GM12865 (cell line): ENCODE data around the gene SRRT.
A peak's percentile ranks its signal among the peaks of the same experiment; 100 is the strongest.

Experiments
- DNase-seq: peaks from one replicate; pipeline ENCODE4 v3.0.0; 2010; ENCODE audit warnings: low read depth
- H3K4me3 ChIP-seq: 2 replicates; pipeline ENCODE4 v1.5.1; 2011; ENCODE audit warnings: mild to moderate bottlenecking, low read depth, low read length, control low read depth
- TF ChIP-seq, protein P1 (sequence below): IDR thresholded peaks from 2 replicates; pipeline ENCODE4 v1.5.1; 2011; ENCODE audit warnings: low read length, control low read depth, low read depth, inconsistent platforms; ENCODE audit not compliant: insufficient read depth; ENCODE audit errors: missing control alignments

SRRT gene

DNA sequence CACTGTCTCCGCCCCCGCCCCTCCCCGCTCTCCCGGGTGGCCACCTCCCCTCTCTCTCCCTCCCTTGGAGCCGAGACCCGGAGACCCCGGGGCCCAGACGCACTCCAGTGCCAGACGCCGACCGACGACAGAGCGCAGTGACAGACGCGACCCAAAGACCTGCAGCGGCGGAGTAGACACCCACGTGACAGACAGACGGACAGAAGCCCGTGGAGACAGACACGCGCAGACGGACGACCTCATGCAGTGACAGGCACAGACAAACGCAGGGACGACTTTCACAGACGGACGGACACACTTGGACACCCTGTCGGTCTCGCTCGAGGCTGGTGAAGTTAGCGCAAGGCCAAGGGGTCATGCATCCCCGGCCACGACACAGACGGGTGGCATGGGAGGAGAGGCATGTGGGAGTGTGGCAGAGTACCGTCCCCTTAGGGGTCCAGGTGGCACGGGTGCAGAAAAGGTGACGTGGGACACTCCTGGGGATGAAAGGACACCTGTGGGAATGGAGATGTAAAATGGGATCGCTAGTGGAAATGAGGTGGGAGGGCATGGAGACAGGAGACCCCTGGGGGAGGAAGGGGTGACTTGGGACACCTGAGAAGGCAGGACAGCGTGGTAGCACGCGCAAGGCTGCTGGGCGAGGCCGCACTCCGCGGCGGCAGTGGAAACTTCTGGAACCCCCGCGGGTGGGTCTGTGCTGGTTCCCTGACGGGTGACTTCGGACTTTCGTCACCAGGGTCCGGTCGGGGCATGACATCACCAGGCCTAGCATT, 21.2 kb downstream of the SRRT start:
- TF ChIP-seq, protein P1, sequence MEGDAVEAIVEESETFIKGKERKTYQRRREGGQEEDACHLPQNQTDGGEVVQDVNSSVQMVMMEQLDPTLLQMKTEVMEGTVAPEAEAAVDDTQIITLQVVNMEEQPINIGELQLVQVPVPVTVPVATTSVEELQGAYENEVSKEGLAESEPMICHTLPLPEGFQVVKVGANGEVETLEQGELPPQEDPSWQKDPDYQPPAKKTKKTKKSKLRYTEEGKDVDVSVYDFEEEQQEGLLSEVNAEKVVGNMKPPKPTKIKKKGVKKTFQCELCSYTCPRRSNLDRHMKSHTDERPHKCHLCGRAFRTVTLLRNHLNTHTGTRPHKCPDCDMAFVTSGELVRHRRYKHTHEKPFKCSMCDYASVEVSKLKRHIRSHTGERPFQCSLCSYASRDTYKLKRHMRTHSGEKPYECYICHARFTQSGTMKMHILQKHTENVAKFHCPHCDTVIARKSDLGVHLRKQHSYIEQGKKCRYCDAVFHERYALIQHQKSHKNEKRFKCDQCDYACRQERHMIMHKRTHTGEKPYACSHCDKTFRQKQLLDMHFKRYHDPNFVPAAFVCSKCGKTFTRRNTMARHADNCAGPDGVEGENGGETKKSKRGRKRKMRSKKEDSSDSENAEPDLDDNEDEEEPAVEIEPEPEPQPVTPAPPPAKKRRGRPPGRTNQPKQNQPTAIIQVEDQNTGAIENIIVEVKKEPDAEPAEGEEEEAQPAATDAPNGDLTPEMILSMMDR, result no peak
- DNase-seq, result no peak
- no peak overlapping the region for H3K4me3 ChIP-seq

DNA sequence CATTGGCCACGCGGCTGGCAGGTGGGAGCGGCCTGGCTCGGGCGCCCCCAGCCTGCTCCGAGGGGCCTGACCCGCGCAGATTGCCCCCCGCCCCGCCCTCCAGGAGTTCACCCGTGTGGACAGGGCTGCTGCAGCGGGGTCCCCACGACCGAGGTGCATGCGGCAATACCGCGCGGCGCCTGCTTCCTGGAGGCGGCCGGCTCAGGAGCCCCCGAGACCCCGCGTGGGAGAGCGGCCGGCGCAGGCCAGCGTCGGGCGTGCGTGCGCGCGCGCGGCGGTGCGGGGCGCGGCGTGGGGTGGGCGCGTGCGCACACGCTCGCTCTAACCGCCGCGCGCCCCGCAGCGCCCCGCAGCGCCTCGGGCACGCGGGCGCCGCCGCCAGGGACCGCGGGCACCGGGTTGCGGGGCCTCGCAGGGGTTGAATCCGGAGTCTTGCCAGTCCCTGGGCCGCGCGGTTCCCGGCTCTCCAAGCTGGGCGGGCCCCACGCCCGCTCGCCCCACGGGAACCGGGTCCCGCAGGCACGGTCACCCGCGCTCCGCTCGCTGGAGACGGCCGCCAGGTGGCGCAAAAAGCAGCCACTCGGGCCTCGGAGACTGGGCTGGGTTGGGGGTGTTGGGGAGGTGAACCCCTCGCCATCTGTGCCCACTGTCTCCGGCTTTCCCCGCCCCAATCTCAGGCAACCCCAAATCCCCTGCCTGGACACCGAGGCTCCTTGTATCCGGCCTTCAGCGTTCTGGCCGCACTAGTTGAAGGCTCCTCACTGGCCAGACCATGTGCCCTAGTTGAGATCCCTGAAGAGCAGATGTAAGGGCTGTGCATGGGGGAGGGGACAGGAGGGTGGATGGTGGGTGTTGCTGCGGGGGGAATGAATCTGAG, 22.1 kb downstream of the SRRT start:
- no peak overlapping the region for H3K4me3 ChIP-seq
- DNase-seq, result no peak
- TF ChIP-seq, protein P1, result peak; percentile 73

DNA sequence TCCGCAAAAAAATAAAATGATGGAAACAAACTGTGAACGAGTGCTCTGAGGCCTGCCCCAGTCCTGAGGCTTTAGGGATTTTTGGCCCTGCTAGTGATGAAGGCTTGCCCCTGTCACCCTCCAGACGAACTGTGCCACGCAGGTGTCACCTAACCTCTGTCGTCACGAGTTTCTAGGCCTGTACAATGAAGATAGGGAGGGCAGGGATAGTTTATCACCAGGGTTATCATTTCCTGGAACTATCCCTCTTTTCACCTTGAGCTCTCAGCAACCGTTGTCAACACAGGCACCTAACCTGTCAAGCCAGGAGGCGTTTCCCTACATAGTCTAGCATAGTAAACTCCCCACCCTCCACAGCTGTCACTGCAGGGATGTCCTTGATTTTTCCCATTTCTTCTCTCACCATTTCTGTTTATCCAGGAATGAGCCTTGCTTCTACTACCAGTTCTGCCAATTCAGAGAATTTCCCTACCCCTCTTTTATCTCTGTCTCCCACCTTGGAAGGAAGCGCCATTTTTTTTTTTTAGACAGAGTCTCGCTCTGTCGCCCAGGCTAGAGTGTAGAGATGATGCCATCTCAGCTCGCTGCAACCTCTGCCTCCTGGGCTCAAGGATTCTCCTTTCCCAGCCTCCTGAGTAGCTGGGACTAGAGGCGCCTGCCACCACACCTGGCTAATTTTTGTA, 23.0 kb downstream of the SRRT start:
- no peak for DNase-seq
- H3K4me3 ChIP-seq, result no peak overlapping the region
- TF ChIP-seq, protein P1, result no peak

DNA sequence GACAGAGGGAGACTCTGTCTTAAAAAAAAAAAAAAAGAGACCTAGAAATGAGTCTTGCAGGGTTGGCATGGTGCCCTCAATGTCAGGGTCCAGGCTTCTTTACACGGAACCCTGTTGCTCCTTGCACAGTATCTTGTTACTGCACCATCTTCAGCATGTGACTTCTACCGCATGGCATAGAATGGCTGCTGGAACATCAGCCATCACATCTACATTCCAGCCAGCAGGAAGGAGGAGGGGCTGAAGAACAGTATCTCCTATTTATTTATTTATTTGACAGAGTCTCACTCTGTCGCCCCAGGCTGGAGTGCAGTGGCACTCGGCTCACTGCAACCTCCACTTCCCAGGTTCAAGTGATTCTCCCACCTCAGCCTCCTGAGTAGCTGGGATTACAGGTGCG, 24.5 kb downstream of the SRRT start:
- DNase-seq, result no peak
- TF ChIP-seq, protein P1, result no peak
- no peak overlapping the region for H3K4me3 ChIP-seq

DNA sequence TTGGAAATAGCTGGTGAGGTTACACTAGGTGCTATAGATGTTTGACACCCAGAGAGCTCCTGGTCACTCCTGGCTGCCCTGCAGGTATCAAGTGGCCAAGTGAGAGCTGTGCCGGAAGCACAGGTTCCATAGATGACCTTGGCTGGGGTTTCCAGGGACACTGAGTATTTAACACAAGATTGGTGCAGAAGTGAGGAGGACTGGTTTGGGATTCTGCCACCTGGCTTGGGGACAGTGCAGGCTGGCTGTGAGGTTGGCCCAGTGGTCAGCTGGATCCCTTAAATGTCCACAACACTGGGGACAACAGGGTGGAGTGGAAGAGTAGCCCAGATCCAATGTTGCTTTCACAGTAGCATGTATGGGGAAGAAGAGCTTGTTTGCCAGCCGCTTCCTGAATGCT, 26.1 kb downstream of the SRRT start:
- DNase-seq, result no peak
- no peak overlapping the region for H3K4me3 ChIP-seq
- TF ChIP-seq, protein P1, result no peak

DNA sequence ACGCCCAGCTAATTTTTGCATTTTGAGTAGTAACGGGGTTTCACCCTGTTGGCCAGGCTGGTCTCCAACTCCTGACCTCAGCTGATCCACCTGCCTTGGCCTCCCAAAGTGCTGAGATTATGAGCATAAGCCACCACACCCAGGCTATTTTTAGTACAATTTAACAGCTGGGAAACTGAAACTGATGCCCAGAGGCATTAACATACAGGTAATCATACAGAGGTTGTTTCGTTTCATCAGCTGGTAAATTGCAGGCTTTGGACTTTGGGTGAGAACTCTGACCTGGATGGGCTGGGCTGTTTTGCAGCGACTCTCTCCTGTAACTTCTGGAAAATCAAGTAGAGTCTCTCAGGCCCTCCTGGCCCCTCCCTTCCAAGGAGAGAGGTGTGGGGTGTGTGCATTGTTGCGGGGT, 27.0 kb downstream of the SRRT start:
- no peak for DNase-seq
- TF ChIP-seq, protein P1, result no peak
- H3K4me3 ChIP-seq, result no peak overlapping the region
